ENCODE results near the gene CD99L2.

GRCh38 chrX:150873616-150874015, 24.9 kb downstream of the CD99L2 start:
- TF ChIP-seq KDM1A (IDR thresholded peaks at IDR 0.05; ENCODE audit: borderline replicate concordance, low read length) = no peak
- no peak for TF ChIP-seq RAD21 (IDR thresholded peaks at IDR 0.05 in 1 of 2, conservative IDR thresholded peaks at IDR 0.05 in 1 of 2; ENCODE audit: low read depth in 2 of 2, low read length in 2 of 2)
- TF ChIP-seq CTCF (IDR thresholded peaks at IDR 0.05; ENCODE audit: control extremely low read depth in 1 of 3, insufficient read depth in 1 of 3, low read depth in 1 of 3, low read length in 3 of 3) = no peak
- no peak for TF ChIP-seq ATF2 (IDR thresholded peaks at IDR 0.05; ENCODE audit: low read length)
- no peak for TF ChIP-seq POLR2AphosphoS5 (IDR thresholded peaks at IDR 0.05; ENCODE audit: low read depth, low read length)
- no peak for TF ChIP-seq POLR2A (IDR thresholded peaks at IDR 0.05; ENCODE audit: control extremely low read depth in 1 of 2, low read depth in 2 of 2, low read length in 2 of 2)
- no peak for TF ChIP-seq TBP (IDR thresholded peaks at IDR 0.05; ENCODE audit: low read depth, low read length)
- no peak for TF ChIP-seq RXRA (IDR thresholded peaks at IDR 0.05; ENCODE audit: insufficient read depth, low read depth, low read length)
- no peak for TF ChIP-seq CEBPB (IDR thresholded peaks at IDR 0.05; ENCODE audit: low read depth, low read length)
- TF ChIP-seq SUZ12 (IDR thresholded peaks at IDR 0.05; ENCODE audit: low read length) = no peak
- TF ChIP-seq USF2 (IDR thresholded peaks at IDR 0.05; ENCODE audit: low read length) = no peak
- TF ChIP-seq TEAD4 (IDR thresholded peaks at IDR 0.05; ENCODE audit: low read depth, low read length) = no peak
- TF ChIP-seq YY1 (IDR thresholded peaks at IDR 0.05; ENCODE audit: low read depth, low read length) = no peak
- TF ChIP-seq SIN3A (conservative IDR thresholded peaks at IDR 0.05 in 1 of 2, IDR thresholded peaks at IDR 0.05 in 1 of 2; ENCODE audit: low read depth in 1 of 2, low read length in 2 of 2) = no peak
